Endothelial cell (in vitro differentiated cells): ENCODE data around the gene DUSP2. TPM values are rescaled to one million over a fixed set of nuclear protein-coding genes. Genes with fewer than 3 reads are reported as not detected.

Experiments
- DNase-seq: peaks from one replicate; pipeline ENCODE4 v3.0.0; 2021; ENCODE audit warnings: low spot score
- H3K27ac Mint-ChIP-seq: one replicate; pipeline ENCODE4 v1.8.0; 2021; ENCODE audit warnings: mixed read lengths, inconsistent platforms; ENCODE audit not compliant: unreplicated experiment
- H3K27me3 Mint-ChIP-seq: one replicate; pipeline ENCODE4 v1.8.0; 2021; ENCODE audit warnings: mild to moderate bottlenecking, moderate library complexity, mixed read lengths, inconsistent platforms; ENCODE audit not compliant: unreplicated experiment
- H3K36me3 Mint-ChIP-seq: one replicate; pipeline ENCODE4 v1.8.0; 2021; ENCODE audit warnings: mild to moderate bottlenecking, low read depth, mixed read lengths, inconsistent platforms; ENCODE audit not compliant: unreplicated experiment
- H3K4me1 Mint-ChIP-seq: one replicate; pipeline ENCODE4 v1.8.0; 2021; ENCODE audit warnings: mild to moderate bottlenecking, mixed read lengths, inconsistent platforms; ENCODE audit not compliant: unreplicated experiment
- H3K4me3 Mint-ChIP-seq: one replicate; pipeline ENCODE4 v1.8.0; 2021; ENCODE audit warnings: mild to moderate bottlenecking, mixed read lengths, inconsistent platforms; ENCODE audit not compliant: unreplicated experiment
- H3K9me3 Mint-ChIP-seq: one replicate; pipeline ENCODE4 v1.8.0; 2021; ENCODE audit warnings: mixed read lengths, inconsistent platforms; ENCODE audit not compliant: unreplicated experiment
- total RNA-seq: library from RNA; stranded (reverse); fragmentation: NEBNext Ultra II Directional; extraction: Animal tissue kit (Norgen Biotek cat#: 25700); gene quantifications from one replicate; pipeline ENCODE4 v1.2.1, GENCODE V29; 2021; ENCODE audit not compliant: unreplicated experiment
- TF ChIP-seq, protein P1 (sequence below): fragments of 200-600 bp; sonication (generic); IDR thresholded peaks from one replicate; pipeline ENCODE4 v1.5.0; 2021; ENCODE audit warnings: antibody characterized with exemption; ENCODE audit not compliant: unreplicated experiment

The DUSP2 gene
- total RNA-seq, 1 donor from 2014 or later, result not detected

GRCh38 chr2:96158554-96158940, 13.3 kb upstream of the DUSP2 start:
- Mint-ChIP-seq H3K36me3 (no peaks in the 10 kb centered on the region), H3K4me1 (peaks cover 4% of the 10 kb centered on the region), H3K27me3 (peaks cover 8% of the 10 kb centered on the region), H3K9me3 (no peaks in the 10 kb centered on the region), H3K4me3 (no peak overlapping the region), H3K27ac (no peak overlapping the region)
- no peak for DNase-seq
- TF ChIP-seq, protein P1, sequence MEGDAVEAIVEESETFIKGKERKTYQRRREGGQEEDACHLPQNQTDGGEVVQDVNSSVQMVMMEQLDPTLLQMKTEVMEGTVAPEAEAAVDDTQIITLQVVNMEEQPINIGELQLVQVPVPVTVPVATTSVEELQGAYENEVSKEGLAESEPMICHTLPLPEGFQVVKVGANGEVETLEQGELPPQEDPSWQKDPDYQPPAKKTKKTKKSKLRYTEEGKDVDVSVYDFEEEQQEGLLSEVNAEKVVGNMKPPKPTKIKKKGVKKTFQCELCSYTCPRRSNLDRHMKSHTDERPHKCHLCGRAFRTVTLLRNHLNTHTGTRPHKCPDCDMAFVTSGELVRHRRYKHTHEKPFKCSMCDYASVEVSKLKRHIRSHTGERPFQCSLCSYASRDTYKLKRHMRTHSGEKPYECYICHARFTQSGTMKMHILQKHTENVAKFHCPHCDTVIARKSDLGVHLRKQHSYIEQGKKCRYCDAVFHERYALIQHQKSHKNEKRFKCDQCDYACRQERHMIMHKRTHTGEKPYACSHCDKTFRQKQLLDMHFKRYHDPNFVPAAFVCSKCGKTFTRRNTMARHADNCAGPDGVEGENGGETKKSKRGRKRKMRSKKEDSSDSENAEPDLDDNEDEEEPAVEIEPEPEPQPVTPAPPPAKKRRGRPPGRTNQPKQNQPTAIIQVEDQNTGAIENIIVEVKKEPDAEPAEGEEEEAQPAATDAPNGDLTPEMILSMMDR, result no peak

DNA sequence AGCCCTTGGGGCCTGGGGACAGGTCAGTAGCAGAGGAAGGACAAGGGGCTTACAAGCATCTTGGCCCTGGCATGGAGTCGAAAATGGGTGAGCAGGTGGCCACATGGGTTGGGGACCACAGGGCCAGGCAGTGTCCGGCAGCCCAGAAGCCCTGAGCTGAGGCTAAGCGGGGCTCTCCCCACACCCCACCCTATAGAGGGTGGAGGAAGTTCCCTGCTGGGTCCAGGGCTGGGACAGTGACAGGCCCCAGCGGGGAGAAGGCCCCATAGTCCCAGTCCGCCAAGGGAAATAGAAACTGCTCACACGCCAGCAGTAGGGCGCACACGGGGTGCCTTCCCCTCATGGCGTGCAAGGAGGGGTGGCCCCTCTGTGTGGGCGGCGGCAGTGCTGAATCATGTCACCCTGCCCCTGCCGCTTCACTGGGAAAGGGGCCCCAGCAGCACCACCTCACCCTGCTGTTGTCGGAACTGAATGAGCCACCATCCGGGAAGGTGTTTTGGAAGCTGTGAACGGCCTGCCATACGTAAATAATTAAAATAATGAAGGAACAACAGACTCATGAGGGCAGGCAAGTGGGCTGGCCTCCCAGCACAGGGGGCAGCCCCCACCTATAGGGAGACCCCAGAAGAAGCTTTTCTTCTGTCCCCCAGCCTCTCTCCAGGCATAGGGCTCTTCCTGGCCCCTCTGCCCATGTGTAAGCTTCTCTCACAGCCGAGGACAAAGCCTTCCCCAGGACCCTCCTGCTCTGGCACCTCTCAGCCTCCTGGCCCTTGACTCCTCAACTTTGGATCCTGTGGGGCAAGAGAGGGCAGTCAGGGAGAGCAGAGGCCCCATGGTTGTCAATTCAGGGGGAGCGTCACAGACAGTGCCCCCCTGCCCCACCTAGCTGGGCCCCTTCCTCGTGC, 12.7 kb upstream of the DUSP2 start:
- TF ChIP-seq, protein P1, result no peak
- H3K4me1 Mint-ChIP-seq, result peaks cover 4% of the 10 kb centered on the region
- no peaks in the 10 kb centered on the region for H3K36me3 Mint-ChIP-seq
- H3K27ac Mint-ChIP-seq, result no peak overlapping the region
- no peak for DNase-seq
- H3K9me3 Mint-ChIP-seq, result no peaks in the 10 kb centered on the region
- H3K27me3 Mint-ChIP-seq, result peaks cover 7% of the 10 kb centered on the region
- H3K4me3 Mint-ChIP-seq, result no peak overlapping the region

DNA sequence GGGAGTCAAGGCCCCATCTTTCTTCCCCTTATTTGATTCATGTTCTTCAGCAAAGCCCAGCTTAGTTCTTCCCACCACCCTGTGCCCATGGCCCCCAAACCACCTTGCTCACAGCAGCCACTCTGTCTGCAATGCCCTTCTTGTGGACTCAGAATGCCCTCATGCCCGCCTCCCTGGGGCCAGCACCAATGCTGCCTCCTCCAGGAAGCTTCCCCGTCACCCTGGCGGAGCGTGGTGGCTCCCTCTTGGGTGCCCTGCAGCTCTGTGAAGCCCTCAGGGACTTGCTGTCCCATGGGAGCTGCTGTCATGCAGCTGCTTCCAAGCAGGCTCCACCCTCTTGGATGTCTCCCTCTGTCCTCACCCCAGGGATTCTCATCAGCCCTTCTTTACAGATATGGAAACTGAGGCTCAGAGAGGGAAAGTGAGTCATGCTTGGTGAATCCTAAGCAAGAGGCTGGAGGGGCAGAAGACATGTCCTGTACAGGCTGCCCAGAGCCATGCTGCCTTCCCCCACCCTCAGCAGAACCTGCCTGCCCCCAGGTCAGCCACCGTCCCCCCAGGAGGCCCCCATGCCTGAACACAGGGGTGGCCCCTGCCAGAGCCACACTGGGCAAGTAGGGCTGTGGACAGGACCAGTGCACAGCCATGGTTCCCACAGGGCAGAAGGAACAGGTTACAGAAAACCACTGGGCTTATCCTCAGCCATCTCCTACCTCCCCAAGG, 11.8 kb upstream of the DUSP2 start:
- Mint-ChIP-seq H3K27me3 (peaks cover 6% of the 10 kb centered on the region), H3K27ac (no peak overlapping the region), H3K36me3 (no peaks in the 10 kb centered on the region), H3K4me3 (no peak overlapping the region), H3K9me3 (no peaks in the 10 kb centered on the region), H3K4me1 (peaks cover 5% of the 10 kb centered on the region)
- TF ChIP-seq, protein P1, result no peak
- no peak for DNase-seq

DNA sequence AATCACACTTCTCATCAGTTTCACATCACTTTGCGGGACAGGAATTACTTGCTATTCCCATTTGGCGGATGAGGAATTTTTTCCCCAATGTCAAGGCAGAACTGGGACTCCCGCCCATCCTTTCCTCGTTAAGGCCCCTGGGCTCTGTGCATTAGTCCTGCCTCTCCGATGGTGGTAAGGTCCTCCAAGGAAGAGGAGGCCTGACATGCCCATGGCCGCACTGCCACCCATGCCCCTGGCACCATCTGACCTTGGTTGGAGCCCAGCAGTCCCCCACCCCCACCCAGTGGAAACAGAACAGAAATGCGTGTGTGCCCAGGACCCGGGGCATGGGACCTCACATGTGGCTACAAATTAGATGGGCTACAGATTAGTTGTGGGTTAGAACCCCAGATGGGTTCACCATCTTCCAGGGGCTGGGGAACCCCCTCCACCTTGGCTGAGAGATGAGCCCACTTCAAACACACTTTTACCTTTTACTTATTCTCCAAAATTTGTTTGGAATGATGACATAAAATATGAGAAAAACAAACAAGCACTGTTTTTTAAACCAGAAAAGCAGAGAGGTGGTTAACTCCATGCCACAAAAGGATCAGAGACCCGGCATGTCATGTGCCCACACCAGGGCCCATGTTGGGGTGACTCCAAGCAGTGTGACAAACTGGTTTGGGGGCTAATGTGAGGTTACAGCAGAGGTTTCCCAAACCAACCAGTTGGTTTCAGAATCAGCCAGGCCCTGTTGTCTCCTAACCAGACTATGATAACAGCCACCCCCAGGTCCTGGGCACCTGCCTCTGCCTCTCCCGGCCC, 11.0 kb upstream of the DUSP2 start:
- Mint-ChIP-seq H3K4me3 (no peak overlapping the region), H3K27ac (no peak overlapping the region), H3K4me1 (peaks cover 6% of the 10 kb centered on the region), H3K9me3 (no peaks in the 10 kb centered on the region), H3K36me3 (no peaks in the 10 kb centered on the region), H3K27me3 (peaks cover 6% of the 10 kb centered on the region)
- no peak for DNase-seq
- TF ChIP-seq, protein P1, result no peak
